Fibroblast of mammary gland (primary cell): ENCODE measurements around the gene PPIB.

Source experiments
- DNase-seq: peaks from one replicate; pipeline ENCODE4 v3.0.0-alpha.2; 2010; ENCODE audit warnings: low read depth
- H3K4me3 ChIP-seq: 2 replicates; pipeline ENCODE4 v1.5.1; 2011; ENCODE audit warnings: low read depth, mild to moderate bottlenecking, low read length, moderate library complexity; ENCODE audit not compliant: control insufficient read depth
- TF ChIP-seq, protein P1 (sequence below): conservative IDR thresholded peaks from 2 replicates; pipeline ENCODE4 v1.5.1; 2011; ENCODE audit warnings: low read depth, low read length, inconsistent platforms; ENCODE audit not compliant: control insufficient read depth, insufficient read depth

The PPIB gene

DNA sequence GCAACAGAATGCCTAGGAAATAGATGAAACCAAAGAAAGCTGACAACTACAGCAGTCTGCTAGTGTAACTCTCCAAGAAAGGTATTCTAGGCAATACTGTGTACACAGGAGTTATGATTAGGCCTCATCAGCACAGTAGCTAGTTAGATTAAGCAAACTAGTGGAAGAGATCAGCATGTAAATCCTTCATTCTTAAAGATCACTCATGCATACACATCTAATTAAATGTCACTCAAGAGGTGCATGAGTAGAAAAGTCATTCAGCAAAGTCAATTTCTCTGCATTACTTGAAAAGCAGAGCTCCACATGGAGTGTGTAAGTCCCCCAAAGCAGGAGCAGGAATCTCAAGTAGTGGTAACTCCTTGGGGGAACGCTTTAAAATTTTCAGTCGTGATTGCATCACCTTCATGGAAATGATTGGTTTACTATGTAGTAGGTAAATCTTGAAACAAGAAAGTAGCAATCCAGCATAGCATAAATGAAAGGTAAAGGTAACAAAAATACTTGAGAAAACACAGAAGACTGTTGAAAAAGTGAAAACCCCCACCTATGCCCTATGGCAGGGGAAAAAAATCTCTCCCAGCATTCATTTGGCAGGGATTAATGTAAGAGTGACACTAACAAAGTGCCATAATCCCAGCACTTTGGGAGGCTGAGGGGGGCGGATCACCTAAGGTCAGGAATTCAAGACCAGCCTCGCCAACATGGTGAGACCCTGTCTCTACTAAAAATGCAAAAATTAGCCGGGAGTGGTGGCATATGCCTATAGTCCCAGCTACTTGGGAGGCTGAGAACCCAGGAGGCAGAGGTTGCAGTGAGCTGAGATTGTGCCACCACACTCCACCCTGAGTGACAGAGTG lies 29.4 kb upstream of the PPIB start:
- no peak for DNase-seq
- H3K4me3 ChIP-seq = no peak overlapping the region
- TF ChIP-seq, protein P1, sequence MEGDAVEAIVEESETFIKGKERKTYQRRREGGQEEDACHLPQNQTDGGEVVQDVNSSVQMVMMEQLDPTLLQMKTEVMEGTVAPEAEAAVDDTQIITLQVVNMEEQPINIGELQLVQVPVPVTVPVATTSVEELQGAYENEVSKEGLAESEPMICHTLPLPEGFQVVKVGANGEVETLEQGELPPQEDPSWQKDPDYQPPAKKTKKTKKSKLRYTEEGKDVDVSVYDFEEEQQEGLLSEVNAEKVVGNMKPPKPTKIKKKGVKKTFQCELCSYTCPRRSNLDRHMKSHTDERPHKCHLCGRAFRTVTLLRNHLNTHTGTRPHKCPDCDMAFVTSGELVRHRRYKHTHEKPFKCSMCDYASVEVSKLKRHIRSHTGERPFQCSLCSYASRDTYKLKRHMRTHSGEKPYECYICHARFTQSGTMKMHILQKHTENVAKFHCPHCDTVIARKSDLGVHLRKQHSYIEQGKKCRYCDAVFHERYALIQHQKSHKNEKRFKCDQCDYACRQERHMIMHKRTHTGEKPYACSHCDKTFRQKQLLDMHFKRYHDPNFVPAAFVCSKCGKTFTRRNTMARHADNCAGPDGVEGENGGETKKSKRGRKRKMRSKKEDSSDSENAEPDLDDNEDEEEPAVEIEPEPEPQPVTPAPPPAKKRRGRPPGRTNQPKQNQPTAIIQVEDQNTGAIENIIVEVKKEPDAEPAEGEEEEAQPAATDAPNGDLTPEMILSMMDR = no peak

DNA sequence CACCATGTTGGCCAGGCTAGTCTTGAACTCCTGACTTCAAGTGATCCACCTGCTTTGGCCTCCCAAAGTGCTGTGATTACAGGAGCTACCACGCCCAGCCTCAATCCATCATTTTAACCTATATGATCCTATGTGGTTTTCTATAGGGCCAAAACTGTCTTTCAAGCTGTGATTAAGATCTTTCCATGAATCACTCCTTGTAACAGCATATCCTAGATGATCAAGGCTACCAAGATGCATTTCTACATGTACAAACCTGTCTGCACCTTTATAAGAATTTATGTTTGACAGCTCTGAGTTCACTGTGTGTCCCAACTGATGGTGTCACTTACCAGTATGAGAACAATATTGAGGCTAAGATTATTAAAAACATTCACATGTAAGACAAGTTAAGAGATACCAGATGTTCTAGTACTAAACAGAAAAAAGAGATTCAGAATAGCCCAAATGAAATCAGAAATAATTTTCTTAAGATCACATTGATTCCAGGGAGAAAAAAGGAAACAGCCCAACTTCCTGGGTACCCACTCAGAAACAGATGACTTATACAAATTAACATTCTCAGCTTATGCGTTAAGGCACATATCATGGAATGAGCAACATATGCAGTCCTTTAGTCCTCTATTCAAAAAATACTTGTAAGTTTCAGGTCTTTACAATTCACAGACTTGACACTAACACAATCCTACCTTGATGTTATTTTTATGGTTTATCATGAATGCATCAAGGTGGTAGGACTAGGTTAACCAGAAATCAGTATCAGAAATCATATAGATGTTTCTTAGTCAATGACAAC lies 24.8 kb upstream of the PPIB start:
- TF ChIP-seq, protein P1 = no peak
- H3K4me3 ChIP-seq = no peak overlapping the region
- no peak for DNase-seq

DNA sequence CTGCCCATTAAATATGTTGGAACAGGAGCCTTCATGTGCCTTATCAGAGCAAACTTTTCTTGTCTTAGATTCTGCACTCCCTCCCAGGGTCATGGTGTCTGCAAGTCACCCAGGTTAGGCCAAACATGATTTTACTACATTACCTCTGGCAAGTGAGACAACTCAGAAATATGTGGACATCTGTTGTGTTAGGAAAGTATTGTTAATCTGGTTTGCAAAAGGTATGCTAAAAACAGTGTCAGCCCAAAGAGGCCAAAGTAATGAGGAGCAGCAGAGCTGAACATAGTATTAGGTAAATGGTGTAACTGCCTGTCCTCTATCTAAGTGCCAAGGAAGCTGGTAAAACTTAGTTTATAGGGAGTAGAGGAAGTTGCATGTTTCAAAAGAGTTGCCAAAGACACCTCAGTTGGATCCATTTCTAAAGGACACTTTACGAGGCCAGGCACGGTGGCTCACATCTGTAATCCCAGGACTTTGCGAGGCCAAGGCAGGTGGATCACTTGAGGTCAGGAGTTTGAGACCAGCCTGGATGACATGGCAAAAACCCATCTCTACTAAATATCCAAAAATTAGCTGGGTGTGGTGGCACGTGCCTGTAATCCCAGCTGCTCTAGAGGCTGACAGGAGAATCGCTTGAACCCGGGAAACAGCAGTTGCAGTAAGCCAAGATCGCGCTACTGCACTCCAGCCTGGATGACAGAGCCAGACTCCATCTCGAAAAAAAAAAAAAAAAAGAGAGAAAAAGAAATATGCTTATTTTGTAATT lies 22.5 kb upstream of the PPIB start:
- H3K4me3 ChIP-seq = no peak overlapping the region
- DNase-seq = no peak
- TF ChIP-seq, protein P1 = no peak

DNA sequence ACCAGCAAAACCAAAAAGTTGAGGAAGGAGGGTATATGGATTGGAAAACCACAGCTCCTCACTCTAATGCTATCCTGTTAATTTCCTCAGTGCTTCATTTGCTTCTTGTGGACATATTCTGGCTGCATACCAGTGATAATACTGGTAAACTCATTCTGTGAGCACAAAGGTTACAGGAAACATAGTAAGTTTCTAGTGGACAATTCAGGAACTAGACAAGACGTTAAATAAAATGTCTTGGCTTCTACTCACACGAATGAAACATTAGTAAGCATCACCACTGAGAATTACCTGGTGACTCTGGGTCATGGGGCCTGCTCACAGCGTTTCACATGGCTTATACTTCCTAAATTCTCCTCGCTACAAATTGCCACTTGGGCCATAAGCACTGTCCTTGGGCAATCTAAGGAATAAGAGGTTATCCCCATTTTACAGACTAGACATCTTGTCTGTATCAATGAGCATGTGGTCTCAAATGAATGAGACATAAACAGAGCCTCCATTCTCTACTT lies 20.1 kb upstream of the PPIB start:
- TF ChIP-seq, protein P1 = no peak
- no peak for DNase-seq
- H3K4me3 ChIP-seq = no peak overlapping the region

DNA sequence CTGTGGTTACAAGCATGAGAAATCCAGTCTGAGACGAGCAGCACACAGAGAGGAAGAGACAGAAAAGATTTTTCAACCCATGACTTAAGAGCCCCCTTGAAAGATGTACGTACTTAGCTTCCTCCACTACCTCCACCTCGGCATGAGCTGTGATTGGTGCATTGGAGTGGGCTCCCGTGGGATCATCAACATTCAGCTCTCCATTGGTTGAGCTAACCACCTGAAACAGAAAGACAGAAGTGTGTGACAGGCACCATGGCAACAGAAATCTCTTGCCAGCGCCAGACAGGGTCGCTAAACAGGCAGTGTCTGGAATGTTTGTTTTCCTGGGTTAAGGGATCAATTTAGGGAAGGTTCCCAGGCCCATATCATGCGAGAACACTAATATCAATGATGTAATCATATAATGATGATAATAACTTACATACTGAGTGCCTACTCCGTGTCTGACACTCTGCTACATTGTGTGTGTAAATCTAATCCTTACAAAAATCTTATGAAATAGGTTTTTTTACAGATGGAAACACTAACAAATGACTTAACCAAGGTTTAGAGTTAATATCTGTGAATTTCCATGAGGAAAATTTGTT lies 17.5 kb upstream of the PPIB start:
- TF ChIP-seq, protein P1 = no peak
- H3K4me3 ChIP-seq = no peak overlapping the region
- no peak for DNase-seq

DNA sequence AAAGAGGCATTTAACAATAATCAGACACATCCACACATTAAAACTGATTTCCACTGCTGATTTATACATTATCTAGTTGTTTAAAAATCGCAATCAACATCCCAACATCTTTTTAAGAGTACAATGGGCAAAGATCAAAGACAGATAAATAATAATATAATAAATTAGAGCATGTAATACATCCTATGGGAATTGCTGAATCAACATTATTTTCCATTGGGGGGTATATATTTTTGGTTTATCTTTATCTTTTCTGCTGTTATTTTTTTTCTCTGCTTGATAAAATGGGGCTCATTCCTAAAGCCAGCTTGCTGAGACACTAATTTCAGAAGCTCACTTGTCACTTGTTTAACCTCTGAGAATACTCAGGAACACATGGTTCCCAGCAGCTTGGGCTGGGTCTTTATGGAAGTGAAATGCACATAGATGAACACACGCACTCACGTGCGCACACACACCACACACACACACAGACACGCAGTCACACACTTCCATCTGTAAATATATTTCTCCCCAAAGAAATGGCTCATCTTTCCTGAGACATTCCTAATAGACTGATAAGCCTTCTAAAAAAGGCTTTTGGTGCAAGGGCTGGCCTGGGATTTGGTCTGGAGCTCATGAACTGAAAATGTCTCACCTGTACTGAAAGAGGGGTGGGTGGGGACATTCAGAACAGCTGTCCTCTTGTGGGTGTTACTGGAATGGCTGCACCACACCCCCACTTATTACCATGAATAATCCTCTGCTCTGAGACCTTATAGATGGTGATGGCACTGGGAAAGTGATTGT lies 3.5 kb upstream of the PPIB start:
- DNase-seq = no peak
- TF ChIP-seq, protein P1 = no peak
- no peak overlapping the region for H3K4me3 ChIP-seq
